ENCODE results near the gene MRPL39.

GRCh38 chr21:25615880-25616279 is 8.6 kb upstream of the MRPL39 start:
- TF ChIP-seq POLR2AphosphoS5 (IDR thresholded peaks at IDR 0.05) (no peak), EP300 (IDR thresholded peaks at IDR 0.05) (no peak)
- TF ChIP-seq, protein P1, sequence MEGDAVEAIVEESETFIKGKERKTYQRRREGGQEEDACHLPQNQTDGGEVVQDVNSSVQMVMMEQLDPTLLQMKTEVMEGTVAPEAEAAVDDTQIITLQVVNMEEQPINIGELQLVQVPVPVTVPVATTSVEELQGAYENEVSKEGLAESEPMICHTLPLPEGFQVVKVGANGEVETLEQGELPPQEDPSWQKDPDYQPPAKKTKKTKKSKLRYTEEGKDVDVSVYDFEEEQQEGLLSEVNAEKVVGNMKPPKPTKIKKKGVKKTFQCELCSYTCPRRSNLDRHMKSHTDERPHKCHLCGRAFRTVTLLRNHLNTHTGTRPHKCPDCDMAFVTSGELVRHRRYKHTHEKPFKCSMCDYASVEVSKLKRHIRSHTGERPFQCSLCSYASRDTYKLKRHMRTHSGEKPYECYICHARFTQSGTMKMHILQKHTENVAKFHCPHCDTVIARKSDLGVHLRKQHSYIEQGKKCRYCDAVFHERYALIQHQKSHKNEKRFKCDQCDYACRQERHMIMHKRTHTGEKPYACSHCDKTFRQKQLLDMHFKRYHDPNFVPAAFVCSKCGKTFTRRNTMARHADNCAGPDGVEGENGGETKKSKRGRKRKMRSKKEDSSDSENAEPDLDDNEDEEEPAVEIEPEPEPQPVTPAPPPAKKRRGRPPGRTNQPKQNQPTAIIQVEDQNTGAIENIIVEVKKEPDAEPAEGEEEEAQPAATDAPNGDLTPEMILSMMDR (IDR thresholded peaks at IDR 0.05): no peak

Data from sigmoid colon (tissue), 4 donors.